ENCODE data around the gene HOXD10.

GRCh38 chr2:176085861-176086771 lies 30.5 kb upstream of the HOXD10 start:
- TF ChIP-seq, protein P1, sequence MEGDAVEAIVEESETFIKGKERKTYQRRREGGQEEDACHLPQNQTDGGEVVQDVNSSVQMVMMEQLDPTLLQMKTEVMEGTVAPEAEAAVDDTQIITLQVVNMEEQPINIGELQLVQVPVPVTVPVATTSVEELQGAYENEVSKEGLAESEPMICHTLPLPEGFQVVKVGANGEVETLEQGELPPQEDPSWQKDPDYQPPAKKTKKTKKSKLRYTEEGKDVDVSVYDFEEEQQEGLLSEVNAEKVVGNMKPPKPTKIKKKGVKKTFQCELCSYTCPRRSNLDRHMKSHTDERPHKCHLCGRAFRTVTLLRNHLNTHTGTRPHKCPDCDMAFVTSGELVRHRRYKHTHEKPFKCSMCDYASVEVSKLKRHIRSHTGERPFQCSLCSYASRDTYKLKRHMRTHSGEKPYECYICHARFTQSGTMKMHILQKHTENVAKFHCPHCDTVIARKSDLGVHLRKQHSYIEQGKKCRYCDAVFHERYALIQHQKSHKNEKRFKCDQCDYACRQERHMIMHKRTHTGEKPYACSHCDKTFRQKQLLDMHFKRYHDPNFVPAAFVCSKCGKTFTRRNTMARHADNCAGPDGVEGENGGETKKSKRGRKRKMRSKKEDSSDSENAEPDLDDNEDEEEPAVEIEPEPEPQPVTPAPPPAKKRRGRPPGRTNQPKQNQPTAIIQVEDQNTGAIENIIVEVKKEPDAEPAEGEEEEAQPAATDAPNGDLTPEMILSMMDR (conservative IDR thresholded peaks at IDR 0.05 in 1 of 2, IDR thresholded peaks at IDR 0.05 in 1 of 2; ENCODE audit: extremely low read depth in 1 of 2, insufficient read depth in 1 of 2, low read depth in 1 of 2, low read length in 2 of 2): peak; percentile 35 to 68
- peak; percentile 79 for TF ChIP-seq EZH2 (IDR thresholded peaks at IDR 0.05; ENCODE audit: borderline replicate concordance, low read length)

Measured in mammary epithelial cell (primary cell).